Liver (tissue), 9 donors: ENCODE results near the gene MRPL18. TPM values are rescaled to one million over a fixed set of nuclear protein-coding genes. Genes with fewer than 3 reads are reported as not detected.
"Not testable (repeated sequence)": the region's sequence is repeated elsewhere in the genome, so short reads cannot be mapped to it uniquely, and the experiment has no call there.

Experiments used
- DNase-seq: peaks from one replicate; pipeline ENCODE4 v3.0.0-alpha.2; 2017; ENCODE audit warnings: low spot score
- H3K27ac ChIP-seq, 2 donors: one replicate each; pipeline ENCODE4 v1.7.0; 2013; ENCODE audit warnings: inconsistent platforms in 2 of 2, low read length in 2 of 2, control low read depth in 1 of 2, low read depth in 1 of 2, mild to moderate bottlenecking in 1 of 2
- H3K27me3 ChIP-seq, 4 donors: one replicate each; pipeline versions ENCODE4 v1.6.1 to v1.7.0; 2013; ENCODE audit warnings: low read length in 3 of 4, inconsistent platforms in 1 of 4, mild to moderate bottlenecking in 1 of 4, moderate library complexity in 1 of 4; ENCODE audit not compliant: control insufficient read depth in 4 of 4, insufficient read depth in 4 of 4
- H3K36me3 ChIP-seq, 4 donors: one replicate each; pipeline versions ENCODE4 v1.6.1 to v1.7.0; 2013; ENCODE audit warnings: low read length in 3 of 4, mild to moderate bottlenecking in 3 of 4, low read depth in 1 of 4, moderate library complexity in 1 of 4; ENCODE audit not compliant: control insufficient read depth in 4 of 4, insufficient read depth in 3 of 4
- H3K4me1 ChIP-seq, 4 donors: one replicate each; pipeline versions ENCODE4 v1.6.1 to v1.7.0; 2013; ENCODE audit warnings: low read length in 3 of 4, mild to moderate bottlenecking in 3 of 4, moderate library complexity in 1 of 4; ENCODE audit not compliant: control insufficient read depth in 4 of 4, insufficient read depth in 4 of 4
- H3K4me3 ChIP-seq, 3 donors: one replicate each; pipeline versions ENCODE4 v1.6.1 to v1.7.0; 2013; ENCODE audit warnings: low read length in 3 of 3, control low read depth in 1 of 3, low read depth in 1 of 3, mild to moderate bottlenecking in 1 of 3
- H3K9ac ChIP-seq, 2 donors: one replicate each; pipeline ENCODE4 v1.7.0; 2013; ENCODE audit warnings: low read length in 2 of 2, mild to moderate bottlenecking in 2 of 2, moderate library complexity in 2 of 2, control low read depth in 1 of 2, low read depth in 1 of 2
- H3K9me3 ChIP-seq, 4 donors: one replicate each; pipeline versions ENCODE4 v1.6.1 to v1.7.0; 2013; ENCODE audit warnings: low read length in 3 of 4; ENCODE audit not compliant: control insufficient read depth in 4 of 4
- EGR1 ChIP-seq, 2 donors: IDR thresholded peaks; 2 replicates each; pipeline ENCODE4 v1.6.1; 2016 to 2018; ENCODE audit warnings: antibody characterized with exemption in 2 of 2, low read depth in 2 of 2
- FOXA1 ChIP-seq: IDR thresholded peaks from 2 replicates; pipeline ENCODE4 v1.6.1; 2016; ENCODE audit warnings: antibody characterized with exemption
- FOXA2 ChIP-seq: IDR thresholded peaks from 2 replicates; pipeline ENCODE4 v1.6.1; 2016; ENCODE audit warnings: antibody characterized with exemption
- GABPA ChIP-seq, 2 donors: IDR thresholded peaks in 1 of 2; conservative IDR thresholded peaks in 1 of 2; 2 replicates each; pipeline ENCODE4 v1.6.1; 2016; ENCODE audit warnings: antibody characterized with exemption in 2 of 2, mild to moderate bottlenecking in 1 of 2, moderate library complexity in 1 of 2
- HNF4A ChIP-seq, 2 donors: conservative IDR thresholded peaks; 2 replicates each; pipeline ENCODE4 v1.6.1; 2016; ENCODE audit warnings: antibody characterized with exemption in 2 of 2, mild to moderate bottlenecking in 2 of 2
- JUND ChIP-seq, 2 donors: IDR thresholded peaks; 2 replicates each; pipeline ENCODE4 v1.6.1; 2016; ENCODE audit warnings: antibody characterized with exemption in 2 of 2
- NR2F2 ChIP-seq: IDR thresholded peaks from 2 replicates; pipeline ENCODE4 v1.6.1; 2016; ENCODE audit warnings: antibody characterized with exemption
- REST ChIP-seq: IDR thresholded peaks from 2 replicates; pipeline ENCODE4 v1.6.1; 2016; ENCODE audit warnings: antibody characterized with exemption, mild to moderate bottlenecking
- RXRA ChIP-seq, 2 donors: IDR thresholded peaks; 2 replicates each; pipeline ENCODE4 v1.6.1; 2017 to 2018; ENCODE audit warnings: antibody characterized with exemption in 2 of 2, mild to moderate bottlenecking in 1 of 2
- SP1 ChIP-seq: IDR thresholded peaks from 2 replicates; pipeline ENCODE4 v1.6.1; 2018; ENCODE audit warnings: antibody characterized with exemption, mild to moderate bottlenecking
- TAF1 ChIP-seq: conservative IDR thresholded peaks from 2 replicates; pipeline ENCODE4 v1.6.1; 2016; ENCODE audit warnings: antibody characterized with exemption, mild to moderate bottlenecking
- YY1 ChIP-seq: IDR thresholded peaks from 2 replicates; pipeline ENCODE4 v1.6.1; 2016; ENCODE audit warnings: antibody characterized with exemption, mild to moderate bottlenecking
- WGBS: extraction: QIAGEN DNeasy Blood & Tissue Kit; methylation state at CpG from one replicate; pipeline ENCODE4 v1.1.7; 2013; 5-methylcytosine and 5-hydroxymethylcytosine counted together
- polyA plus RNA-seq, 2 donors: library from polyadenylated mRNA; stranded (reverse) in 1 of 2; unstranded in 1 of 2; fragments of 200-250 nt in 1 of 2; fragments of >200 nt in 1 of 2; fragmentation: Nextera tagmentation in 1 of 2; extraction: Ambion mirVana in 1 of 2; gene quantifications; one replicate each; pipeline versions ENCODE4 v1.2.1 to v1.2.3, GENCODE V29; 2013 to 2015
- total RNA-seq, 2 donors: library from RNA; depleted of rRNA; stranded (reverse); fragments of >200 nt; gene quantifications; one replicate each; pipeline ENCODE4 v1.2.3, GENCODE V29; 2014
- TF ChIP-seq, protein P1 (sequence below): IDR thresholded peaks from 2 replicates; pipeline ENCODE4 v1.6.1; 2016; ENCODE audit warnings: antibody characterized with exemption
- TF ChIP-seq, protein P2 (sequence below): fragments of 150-350 bp; IDR thresholded peaks from 2 replicates; pipeline ENCODE4 v1.5.1; 2017; ENCODE audit warnings: improper control_type of control experiment, low read depth, low read length; ENCODE audit not compliant: missing input control
- TF ChIP-seq, protein P3 (sequence below): IDR thresholded peaks from 2 replicates; pipeline ENCODE4 v1.6.1; 2016; ENCODE audit warnings: antibody characterized with exemption
- TF ChIP-seq, protein P4 (sequence below): IDR thresholded peaks from 2 replicates; pipeline ENCODE4 v1.6.1; 2016; ENCODE audit warnings: antibody characterized with exemption
- donor health status: healthy.
- donor health status: healthy.
- donor health status: healthy.
- donor health status: healthy.
- donor health status: healthy.

The MRPL18 gene
- total and polyA plus RNA-seq, 4 donors = 32.5 to 61.9 (median 41.9) TPM

DNA sequence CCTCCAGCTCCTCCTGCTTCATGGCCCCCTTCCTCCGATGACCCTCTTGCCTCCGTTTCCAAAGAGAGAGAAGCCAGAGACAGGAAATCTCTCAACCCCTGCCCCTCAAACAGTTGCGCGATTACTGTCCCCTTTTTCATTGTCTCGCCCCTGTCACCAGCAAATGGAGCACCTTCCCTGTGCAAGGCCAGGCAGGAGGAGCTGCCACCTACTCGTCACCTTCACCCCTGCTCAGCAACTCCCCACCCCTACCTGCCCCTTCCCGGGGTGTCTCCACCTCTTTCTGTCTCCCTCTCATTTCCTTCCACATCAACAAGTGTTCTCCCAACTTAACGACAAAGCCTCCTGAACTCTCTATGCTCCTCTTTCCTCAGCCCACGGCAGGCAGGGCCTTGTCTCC, 23.5 kb downstream of the MRPL18 start:
- no peak overlapping the region for H3K9ac ChIP-seq
- 88% methylated on average over 9 of the region's 9 CpGs for WGBS
- H3K4me3 ChIP-seq = no peak overlapping the region
- no peaks in the 10 kb centered on the region for H3K27me3 ChIP-seq
- H3K9me3 ChIP-seq = no peaks in the 10 kb centered on the region
- no peaks in the 10 kb centered on the region for H3K4me1 ChIP-seq
- no peak for DNase-seq
- H3K27ac ChIP-seq = no peak overlapping the region
- TF ChIP-seq JUND (IDR thresholded peaks at IDR 0.05) = no peak
- TF ChIP-seq, protein P1, sequence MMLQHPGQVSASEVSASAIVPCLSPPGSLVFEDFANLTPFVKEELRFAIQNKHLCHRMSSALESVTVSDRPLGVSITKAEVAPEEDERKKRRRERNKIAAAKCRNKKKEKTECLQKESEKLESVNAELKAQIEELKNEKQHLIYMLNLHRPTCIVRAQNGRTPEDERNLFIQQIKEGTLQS = no peak
- no peak for TF ChIP-seq HNF4A (conservative IDR thresholded peaks at IDR 0.05)
- no peak for TF ChIP-seq YY1
- no peak for TF ChIP-seq NR2F2
- no peak for TF ChIP-seq EGR1 (IDR thresholded peaks at IDR 0.05; ENCODE audit: low read depth in 2 of 2)
- TF ChIP-seq, protein P2, sequence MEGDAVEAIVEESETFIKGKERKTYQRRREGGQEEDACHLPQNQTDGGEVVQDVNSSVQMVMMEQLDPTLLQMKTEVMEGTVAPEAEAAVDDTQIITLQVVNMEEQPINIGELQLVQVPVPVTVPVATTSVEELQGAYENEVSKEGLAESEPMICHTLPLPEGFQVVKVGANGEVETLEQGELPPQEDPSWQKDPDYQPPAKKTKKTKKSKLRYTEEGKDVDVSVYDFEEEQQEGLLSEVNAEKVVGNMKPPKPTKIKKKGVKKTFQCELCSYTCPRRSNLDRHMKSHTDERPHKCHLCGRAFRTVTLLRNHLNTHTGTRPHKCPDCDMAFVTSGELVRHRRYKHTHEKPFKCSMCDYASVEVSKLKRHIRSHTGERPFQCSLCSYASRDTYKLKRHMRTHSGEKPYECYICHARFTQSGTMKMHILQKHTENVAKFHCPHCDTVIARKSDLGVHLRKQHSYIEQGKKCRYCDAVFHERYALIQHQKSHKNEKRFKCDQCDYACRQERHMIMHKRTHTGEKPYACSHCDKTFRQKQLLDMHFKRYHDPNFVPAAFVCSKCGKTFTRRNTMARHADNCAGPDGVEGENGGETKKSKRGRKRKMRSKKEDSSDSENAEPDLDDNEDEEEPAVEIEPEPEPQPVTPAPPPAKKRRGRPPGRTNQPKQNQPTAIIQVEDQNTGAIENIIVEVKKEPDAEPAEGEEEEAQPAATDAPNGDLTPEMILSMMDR = no peak
- TF ChIP-seq TAF1 = no peak
- no peak for TF ChIP-seq SP1
- no peaks in the 10 kb centered on the region for H3K36me3 ChIP-seq

DNA sequence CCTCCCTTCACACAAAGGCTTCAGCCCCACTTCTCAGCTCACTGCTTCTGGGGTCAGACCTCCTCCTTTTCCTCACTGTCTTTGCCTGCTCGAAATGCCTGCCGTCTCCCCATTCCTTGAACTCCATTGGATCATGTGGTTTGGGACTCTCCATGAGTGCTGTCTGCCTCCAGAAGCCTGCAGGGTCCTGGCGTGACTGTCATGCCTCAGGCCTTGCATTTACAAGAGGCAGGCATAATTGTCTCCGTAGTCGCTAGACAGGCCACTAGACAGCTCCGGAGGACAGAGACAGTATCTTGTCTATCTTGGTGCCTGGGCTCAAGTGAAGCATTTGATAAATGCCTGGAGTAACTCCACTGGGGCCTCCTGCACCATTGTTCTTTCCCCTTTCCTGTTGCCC, 25.1 kb downstream of the MRPL18 start:
- TF ChIP-seq, protein P3, sequence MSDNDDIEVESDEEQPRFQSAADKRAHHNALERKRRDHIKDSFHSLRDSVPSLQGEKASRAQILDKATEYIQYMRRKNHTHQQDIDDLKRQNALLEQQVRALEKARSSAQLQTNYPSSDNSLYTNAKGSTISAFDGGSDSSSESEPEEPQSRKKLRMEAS = no peak
- TF ChIP-seq YY1 (no peak), TAF1 (no peak), JUND (IDR thresholded peaks at IDR 0.05) (no peak), REST (no peak), RXRA (IDR thresholded peaks at IDR 0.05) (no peak), FOXA2 (no peak), HNF4A (conservative IDR thresholded peaks at IDR 0.05) (no peak), NR2F2 (no peak), FOXA1 (no peak), GABPA (IDR thresholded peaks at IDR 0.05 in 1 of 2, conservative IDR thresholded peaks at IDR 0.05 in 1 of 2) (no peak), EGR1 (IDR thresholded peaks at IDR 0.05; ENCODE audit: low read depth in 2 of 2) (no peak)
- TF ChIP-seq, protein P1 = no peak
- TF ChIP-seq, protein P2 = no peak
- TF ChIP-seq, protein P4, sequence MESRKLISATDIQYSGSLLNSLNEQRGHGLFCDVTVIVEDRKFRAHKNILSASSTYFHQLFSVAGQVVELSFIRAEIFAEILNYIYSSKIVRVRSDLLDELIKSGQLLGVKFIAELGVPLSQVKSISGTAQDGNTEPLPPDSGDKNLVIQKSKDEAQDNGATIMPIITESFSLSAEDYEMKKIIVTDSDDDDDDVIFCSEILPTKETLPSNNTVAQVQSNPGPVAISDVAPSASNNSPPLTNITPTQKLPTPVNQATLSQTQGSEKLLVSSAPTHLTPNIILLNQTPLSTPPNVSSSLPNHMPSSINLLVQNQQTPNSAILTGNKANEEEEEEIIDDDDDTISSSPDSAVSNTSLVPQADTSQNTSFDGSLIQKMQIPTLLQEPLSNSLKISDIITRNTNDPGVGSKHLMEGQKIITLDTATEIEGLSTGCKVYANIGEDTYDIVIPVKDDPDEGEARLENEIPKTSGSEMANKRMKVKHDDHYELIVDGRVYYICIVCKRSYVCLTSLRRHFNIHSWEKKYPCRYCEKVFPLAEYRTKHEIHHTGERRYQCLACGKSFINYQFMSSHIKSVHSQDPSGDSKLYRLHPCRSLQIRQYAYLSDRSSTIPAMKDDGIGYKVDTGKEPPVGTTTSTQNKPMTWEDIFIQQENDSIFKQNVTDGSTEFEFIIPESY = no peak
- Histone ChIP-seq H3K9me3 (no peaks in the 10 kb centered on the region), H3K4me1 (no peaks in the 10 kb centered on the region), H3K36me3 (no peaks in the 10 kb centered on the region), H3K27ac (no peak overlapping the region), H3K4me3 (no peak overlapping the region), H3K9ac (no peak overlapping the region), H3K27me3 (no peaks in the 10 kb centered on the region)
- DNase-seq = no peak
- WGBS = 93% methylated on average over 6 of the region's 6 CpGs

DNA sequence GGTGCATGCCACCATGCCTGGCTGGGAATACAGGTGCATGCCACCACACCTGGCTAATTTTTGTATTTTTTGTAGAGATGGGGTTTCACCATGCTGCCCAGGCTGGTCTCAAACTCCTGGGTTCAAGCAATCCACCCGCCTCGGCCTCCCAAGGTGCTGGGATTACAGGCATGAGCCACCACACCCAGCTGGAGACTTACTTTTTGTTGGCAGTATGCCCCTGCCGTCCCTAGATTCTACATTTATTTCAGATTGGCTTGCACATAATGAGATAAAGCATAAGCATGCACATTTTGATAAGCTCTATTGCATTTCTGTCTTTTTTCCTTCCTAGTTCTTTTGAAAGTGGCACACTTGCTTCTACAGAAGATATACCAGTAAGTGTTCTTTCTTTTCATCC, 26.5 kb downstream of the MRPL18 start:
- H3K27ac ChIP-seq, H3K4me3 ChIP-seq, H3K9me3 ChIP-seq, H3K9ac ChIP-seq, H3K4me1 ChIP-seq, DNase-seq, H3K36me3 ChIP-seq, H3K27me3 ChIP-seq: not testable (repeated sequence)
- WGBS = 85% methylated on average over 3 of the region's 3 CpGs
